ENCODE measurements around the gene EFNB3.
A peak's percentile ranks its signal among the peaks of the same experiment; 100 is the strongest.

Gene EFNB3

DNA sequence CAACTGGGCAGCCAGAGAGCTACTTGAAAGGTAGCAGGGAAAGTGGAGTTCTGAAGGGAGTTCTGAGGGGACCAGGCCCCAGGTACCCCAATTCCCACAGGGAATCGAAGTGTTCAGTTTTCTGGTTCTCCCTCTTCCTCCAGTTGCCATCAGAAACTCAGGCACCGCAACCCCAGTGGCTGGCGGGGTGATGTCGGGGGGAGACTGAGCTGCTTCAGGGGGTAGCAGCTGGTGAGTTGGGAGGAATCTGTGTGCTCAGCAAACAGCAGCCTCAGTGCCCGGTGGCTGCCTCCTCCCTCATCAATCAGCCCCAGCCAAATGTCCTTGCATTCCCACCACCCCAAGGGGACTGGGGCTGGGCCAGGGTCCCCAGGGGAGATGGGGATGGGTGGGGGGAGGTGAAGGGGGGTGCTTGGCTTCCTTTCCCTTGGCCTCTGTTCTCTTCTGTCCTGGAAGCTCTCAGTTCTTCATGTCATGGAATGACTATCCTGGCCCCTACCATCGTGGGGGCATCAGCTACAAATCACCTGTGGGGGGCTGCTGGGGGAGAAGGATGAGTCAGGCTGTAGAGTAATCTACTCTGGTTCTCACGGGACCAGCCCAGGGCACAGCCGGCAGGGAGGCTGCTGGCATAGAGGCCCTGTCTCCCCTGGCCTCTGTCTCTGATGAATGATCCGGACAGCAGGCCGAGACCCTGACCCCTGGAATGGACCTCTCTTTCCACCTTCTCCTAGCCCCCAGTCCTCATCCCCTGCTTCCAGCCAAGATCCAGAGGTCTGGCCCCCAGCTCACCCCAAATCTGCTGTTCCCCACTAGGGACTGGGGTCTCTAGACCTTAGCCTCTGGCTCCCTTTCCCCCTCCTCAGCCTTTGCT, 10.0 kb downstream of the EFNB3 start:
- H3K4me3 ChIP-seq (ENCODE audit: low read depth, low read length) = no peak overlapping the region
- CTCF ChIA-PET = interaction anchor here (0.6 to 4.8 kb wide), 5 partner anchors 9 to 125 kb away, joined by 3 to 35 read pairs (median 16); partner anchors contain the start of genes EFNB3, SOX15, TP53 and WRAP53
- DNase-seq (ENCODE audit: low read depth, low spot score) = no peak
- TF ChIP-seq, protein P1, sequence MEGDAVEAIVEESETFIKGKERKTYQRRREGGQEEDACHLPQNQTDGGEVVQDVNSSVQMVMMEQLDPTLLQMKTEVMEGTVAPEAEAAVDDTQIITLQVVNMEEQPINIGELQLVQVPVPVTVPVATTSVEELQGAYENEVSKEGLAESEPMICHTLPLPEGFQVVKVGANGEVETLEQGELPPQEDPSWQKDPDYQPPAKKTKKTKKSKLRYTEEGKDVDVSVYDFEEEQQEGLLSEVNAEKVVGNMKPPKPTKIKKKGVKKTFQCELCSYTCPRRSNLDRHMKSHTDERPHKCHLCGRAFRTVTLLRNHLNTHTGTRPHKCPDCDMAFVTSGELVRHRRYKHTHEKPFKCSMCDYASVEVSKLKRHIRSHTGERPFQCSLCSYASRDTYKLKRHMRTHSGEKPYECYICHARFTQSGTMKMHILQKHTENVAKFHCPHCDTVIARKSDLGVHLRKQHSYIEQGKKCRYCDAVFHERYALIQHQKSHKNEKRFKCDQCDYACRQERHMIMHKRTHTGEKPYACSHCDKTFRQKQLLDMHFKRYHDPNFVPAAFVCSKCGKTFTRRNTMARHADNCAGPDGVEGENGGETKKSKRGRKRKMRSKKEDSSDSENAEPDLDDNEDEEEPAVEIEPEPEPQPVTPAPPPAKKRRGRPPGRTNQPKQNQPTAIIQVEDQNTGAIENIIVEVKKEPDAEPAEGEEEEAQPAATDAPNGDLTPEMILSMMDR (IDR thresholded peaks at IDR 0.05; ENCODE audit: insufficient read depth, low read length, missing control alignments) = no peak
- POLR2A ChIA-PET = interaction anchor here (0.6 to 1.6 kb wide), 2 partner anchors 11 to 590 kb away, joined by 3 to 6 read pairs; partner anchors contain the start of gene EFNB3

DNA sequence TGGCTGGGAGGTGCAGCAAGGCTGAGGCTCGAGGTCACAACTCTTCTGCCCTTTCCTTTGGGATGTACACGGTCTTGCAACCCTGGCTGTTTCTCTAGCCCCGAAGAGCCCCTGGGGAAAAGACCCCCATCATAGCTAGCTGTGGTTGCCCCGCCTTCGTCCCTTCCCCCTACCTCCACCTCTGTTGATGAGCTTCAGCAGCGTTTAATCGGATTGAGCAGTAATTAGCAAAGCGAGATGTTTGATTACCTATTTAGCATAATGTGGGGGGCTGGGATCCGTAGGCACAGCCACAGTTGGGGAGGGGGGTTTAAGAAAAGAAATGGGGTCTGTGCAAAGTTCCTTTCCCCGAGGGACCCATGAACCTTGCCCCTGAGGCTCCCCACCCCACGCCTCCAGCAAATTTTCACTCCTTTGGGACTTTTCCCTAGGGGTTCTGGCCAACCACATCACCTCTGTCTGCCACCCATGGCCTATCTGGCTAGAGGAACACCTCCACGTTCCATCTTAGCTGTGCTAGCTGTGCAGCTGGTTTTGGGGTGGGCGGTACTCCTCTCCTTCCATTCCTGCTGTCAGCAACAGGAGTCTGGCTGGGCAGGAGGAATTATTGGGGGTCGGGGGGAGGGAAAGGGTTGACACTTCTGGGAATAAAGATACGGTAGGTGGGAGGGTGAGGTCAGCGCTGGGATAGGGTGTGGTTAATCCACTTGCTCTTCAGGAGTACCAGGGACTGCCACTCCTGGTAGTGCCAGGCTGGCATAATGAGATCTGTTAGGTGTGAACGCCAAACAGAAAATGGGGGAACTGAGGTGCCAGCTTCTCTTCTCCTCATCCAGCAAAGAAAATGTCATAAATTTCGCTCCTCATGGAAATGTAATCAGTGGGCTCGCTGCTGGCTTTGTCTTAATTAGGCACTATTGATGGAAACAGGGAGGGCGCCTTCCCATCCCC, 11.2 kb downstream of the EFNB3 start:
- CTCF ChIA-PET = interaction anchor here (0.6 to 4.8 kb wide), 10 partner anchors 10 to 201 kb away, joined by 3 to 35 read pairs (median 6); partner anchors contain the start of genes EFNB3, TP53 and WRAP53
- DNase-seq (ENCODE audit: low read depth, low spot score) = no peak
- TF ChIP-seq, protein P1 (IDR thresholded peaks at IDR 0.05; ENCODE audit: insufficient read depth, low read length, missing control alignments) = no peak
- H3K4me3 ChIP-seq (ENCODE audit: low read depth, low read length) = peak overlapping the region; percentile 71
- POLR2A ChIA-PET = interaction anchor here (0.6 to 1.0 kb wide), 2 partner anchors 27 to 137 kb away, joined by 4 read pairs; no protein-coding TSS in a partner anchor

DNA sequence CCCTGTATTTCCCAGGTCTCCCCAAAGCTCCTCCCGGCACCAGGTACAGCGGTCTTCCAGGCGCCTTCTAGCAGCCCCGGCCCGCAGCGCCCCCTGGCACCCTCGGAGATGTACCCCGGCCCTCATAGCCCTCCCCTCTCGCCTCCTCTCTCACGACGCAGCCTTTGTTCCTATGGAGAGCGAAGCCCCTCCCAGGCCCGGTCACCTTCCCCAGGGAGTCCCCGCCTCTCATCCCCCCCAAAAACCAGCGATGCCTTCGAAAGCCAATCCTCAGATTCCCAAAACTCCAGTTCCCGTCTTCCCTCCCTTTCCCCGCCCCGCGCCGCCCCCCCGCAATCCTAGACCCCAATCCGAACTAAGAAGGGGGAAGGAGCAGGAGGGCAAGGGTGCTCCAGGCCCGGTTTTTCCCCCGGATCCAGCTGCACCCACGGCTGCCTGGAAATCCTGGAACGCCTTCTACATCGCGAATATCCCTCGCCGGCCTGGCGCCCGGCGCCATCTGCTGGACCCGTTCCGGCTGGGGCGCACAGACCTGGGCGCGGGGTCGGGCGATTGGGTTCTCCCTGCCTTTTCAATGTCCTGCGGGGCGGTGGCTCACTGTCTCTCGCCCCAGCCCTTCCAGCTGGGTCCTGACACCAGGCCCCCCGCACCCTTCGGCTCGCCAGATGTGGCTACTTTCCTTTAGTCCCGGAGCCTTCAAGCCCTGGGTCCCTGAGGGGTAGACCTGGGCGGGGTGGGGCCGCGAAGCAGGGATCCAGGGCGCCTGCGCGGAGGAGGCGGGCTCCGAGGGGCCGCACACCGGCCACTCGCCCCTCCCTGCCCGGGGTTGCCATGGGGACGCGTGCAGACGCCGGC, 12.1 kb downstream of the EFNB3 start, which contains the start of gene DNAH2:
TSS of gene DNAH2 (plus strand) at position 844 of the 855 bp plus-strand sequence. CDS start 1,991 bp downstream, outside the sequence.
- POLR2A ChIA-PET = interaction anchor here (0.6 to 1.0 kb wide), 2 partner anchors 28 to 136 kb away, joined by 4 read pairs; no protein-coding TSS in a partner anchor
- TF ChIP-seq, protein P1 (IDR thresholded peaks at IDR 0.05; ENCODE audit: insufficient read depth, low read length, missing control alignments) = peak; percentile 69
- CTCF ChIA-PET = interaction anchor here (1.0 to 4.8 kb wide), 11 partner anchors 11 to 201 kb away, joined by 3 to 35 read pairs (median 5); partner anchors contain the start of genes EFNB3, TP53 and WRAP53
- peak; percentile 24 for DNase-seq (ENCODE audit: low read depth, low spot score)
- H3K4me3 ChIP-seq (ENCODE audit: low read depth, low read length) = peak within 1 kb of the TSS; percentile 71

DNA sequence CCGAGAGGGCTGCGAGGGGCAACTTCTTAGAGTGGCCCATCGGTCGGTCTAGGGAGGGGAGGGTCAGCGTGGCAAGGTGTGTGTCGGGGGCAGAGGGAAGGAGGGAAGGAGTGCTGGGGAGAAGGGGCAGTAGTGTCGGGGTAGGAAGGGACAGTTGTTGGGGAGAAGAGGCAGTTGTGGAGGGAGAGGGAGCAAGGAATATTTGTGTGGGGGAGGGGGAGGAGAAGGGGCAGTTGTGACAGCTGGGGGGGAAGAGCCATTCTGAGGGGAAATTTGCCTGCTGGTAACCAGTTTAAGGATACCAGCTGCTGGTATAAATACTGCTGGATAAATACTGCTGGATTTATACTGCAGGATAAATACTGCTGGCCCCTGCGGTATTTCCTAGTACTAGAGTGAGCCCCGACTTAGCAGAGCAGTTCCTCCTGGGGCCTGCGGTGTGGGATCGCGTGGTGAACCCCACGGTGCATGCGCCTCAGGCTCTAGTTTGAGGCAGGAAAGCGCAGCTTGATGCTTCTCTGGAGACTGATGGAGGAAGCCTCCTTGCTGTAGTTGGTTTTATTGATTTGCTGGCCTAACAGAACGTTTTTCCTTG, 12.9 kb downstream of the EFNB3 start:
- peak overlapping the region; percentile 71 for H3K4me3 ChIP-seq (ENCODE audit: low read depth, low read length)
- ChIA-PET POLR2A (no interaction called here), CTCF (interaction anchor here (1.0 to 4.1 kb wide), 8 partner anchors 11 to 202 kb away, joined by 3 to 35 read pairs (median 4); partner anchors contain the start of gene EFNB3)
- TF ChIP-seq, protein P1 (IDR thresholded peaks at IDR 0.05; ENCODE audit: insufficient read depth, low read length, missing control alignments) = no peak
- no peak for DNase-seq (ENCODE audit: low read depth, low spot score)

DNA sequence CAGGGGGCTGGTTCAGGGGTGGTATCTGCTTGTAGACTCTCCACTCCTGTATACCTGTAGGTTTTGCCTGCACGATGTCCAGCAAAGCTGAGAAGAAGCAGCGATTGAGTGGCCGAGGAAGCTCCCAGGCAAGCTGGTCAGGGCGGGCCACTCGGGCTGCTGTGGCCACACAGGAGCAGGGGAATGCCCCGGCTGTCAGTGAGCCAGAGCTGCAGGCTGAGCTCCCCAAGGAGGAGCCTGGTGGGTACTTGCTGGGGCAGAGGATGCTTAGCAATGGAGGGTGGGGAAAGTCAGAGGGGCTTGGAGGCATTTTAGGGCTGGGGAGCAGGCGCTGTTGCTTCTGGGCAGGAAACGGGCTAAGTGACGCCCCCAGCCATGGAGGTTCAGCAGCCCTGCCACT, 14.7 kb downstream of the EFNB3 start:
- DNase-seq (ENCODE audit: low read depth, low spot score) = no peak
- ChIA-PET POLR2A (no interaction called here), CTCF (interaction anchor here (1.8 kb wide), 1 partner anchor 32 kb away, joined by 5 read pairs; the partner anchor contains the start of gene WRAP53)
- no peak overlapping the region for H3K4me3 ChIP-seq (ENCODE audit: low read depth, low read length)
- TF ChIP-seq, protein P1 (IDR thresholded peaks at IDR 0.05; ENCODE audit: insufficient read depth, low read length, missing control alignments) = no peak

Data from AG04449 (cell line).